ENCODE data around the gene CST6.
"Not testable (repeated sequence)": the region's sequence is repeated elsewhere in the genome, so short reads cannot be mapped to it uniquely, and the experiment has no call there.

Gene CST6

DNA sequence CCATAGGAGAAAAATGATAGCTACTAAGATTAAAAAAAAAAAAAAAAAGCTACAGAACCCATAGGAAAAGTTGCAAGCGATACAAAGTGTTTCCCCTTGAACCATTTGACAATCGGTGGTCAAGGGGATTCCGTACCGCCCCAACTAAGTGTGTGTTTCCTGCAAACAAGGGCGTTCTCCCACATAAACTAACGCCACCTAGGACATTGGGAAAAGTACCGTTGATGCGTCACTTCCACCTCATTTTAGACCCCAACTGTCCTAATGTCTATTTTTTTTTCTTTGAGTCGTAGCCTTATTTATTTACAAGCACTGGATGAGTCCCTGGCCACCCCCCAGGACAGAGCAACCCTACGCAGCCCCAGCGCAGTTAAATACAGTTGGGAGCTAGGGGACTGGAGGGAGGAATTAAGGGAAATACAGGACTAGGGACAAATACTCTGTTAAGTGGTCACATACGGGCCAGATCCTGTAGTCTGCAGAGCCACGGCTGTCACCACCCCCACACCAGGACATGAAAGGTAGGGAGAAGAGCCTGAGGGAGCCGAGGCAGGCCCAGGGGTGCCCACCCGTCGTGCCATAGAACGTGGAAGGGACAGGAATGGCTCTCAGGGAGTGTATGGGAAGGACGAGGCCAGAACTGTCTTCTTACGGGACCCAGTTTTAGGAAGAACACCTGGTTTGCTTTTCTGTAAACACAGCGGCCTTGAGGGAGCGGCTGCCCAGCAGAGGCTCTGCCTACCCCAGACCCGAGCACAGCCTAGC, 28.8 kb upstream of the CST6 start:
- DNase-seq (ENCODE audit: low read depth) = no peak
- no peak overlapping the region for H3K4me3 ChIP-seq (ENCODE audit: low read depth, low read length)

DNA sequence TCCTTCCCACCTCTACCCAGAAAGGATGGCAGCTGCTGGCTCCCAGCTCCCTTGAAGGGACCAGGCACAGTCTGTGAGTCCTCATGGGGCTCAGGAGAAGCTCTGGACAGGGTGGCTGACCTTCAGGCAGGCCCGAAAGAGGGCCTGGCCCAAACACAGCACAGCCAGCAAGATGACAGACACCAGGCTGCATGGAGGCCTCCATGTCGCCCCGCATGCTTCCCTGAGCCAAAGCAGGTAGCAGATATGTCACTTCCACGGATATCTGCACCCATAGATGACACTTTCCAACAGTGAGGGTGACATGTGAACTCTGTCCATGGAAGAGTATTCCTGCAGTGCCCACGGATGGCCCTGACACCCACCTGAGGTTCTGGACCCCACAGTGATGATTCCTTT, 28.2 kb upstream of the CST6 start:
- no peak overlapping the region for H3K4me3 ChIP-seq (ENCODE audit: low read depth, low read length)

DNA sequence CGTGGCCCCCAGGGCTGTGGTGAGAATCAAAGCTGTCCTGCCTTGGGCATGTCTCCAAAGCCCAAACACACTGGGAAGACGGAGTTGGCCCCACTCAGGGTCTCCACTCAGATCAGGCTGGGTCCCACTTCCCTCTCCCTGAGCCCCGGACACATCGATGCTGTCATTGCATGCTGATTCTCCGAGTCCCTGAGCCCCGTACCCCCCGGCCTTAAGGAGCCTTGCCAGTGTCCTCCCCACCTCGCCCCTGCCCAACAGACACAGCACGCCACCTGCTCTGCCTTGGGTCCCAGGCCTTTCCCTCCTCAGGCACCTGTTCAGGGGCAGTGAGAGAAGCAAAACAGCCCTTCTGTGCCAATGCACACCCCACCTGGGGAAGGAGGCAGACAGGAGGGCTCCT, 24.5 kb upstream of the CST6 start:
- no peak overlapping the region for H3K4me3 ChIP-seq (ENCODE audit: low read depth, low read length)
- no peak for DNase-seq (ENCODE audit: low read depth)

More for the DNA sequence above, 28.2 kb upstream of the CST6 start:
- DNase-seq (ENCODE audit: low read depth) = no peak

DNA sequence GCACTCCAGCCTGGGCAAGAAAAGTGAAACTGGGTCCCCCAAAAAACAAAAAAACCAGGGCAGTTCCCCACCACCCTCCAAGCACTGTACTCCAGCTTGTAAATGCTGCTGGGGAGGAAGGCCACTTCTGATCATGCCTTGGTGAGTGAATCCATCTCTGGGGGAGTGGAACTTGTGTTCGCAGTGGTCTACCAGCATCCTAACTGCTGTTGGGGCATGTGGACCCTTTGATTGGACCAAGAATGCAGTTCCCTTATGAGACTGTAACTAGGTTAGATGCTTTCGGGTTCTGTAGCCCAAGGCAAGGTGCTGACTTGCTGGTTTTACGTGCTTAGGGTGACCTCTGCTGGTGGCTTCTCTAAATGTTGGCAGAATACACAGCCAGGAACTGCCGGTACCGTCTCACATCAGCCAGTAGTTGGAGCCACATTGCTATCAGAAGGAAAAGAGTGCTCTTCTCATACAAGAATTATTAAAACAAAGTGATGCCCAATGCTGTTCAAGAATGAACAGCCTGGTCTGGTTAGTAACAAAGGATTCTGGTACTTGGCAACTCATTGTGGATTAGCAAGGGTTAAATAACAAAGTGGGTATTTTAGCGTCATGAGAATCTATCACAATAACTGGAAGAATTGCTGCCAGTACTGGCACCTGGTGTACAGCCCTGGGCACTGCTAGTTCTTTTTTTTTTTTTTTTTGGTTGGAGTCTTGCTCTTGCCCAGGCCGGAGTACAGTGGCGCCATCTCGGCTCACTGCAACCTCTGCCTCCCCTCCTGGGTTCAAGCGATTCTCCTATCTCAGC, 22.8 kb upstream of the CST6 start:
- peak; percentile 72 for DNase-seq (ENCODE audit: low read depth)
- H3K4me3 ChIP-seq (ENCODE audit: low read depth, low read length) = no peak overlapping the region

DNA sequence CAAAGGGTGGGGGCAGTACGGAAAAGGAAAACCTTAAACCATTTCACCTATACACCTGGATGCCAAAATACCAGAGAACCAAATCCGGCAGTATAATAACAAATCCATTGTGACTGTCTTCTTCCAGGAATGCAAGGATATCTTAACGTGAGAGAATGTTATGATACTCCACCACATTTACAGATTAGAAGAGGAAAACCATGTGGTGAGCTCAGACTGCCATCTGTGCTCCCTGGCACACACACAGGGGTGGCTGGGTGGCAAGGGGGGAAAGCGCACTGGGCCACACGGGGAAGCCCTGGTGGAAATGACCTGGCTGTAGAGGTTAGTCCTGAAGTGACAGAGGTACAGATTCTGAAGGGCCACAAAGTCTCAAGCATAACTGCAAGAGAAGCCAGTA, 19.8 kb upstream of the CST6 start:
- DNase-seq (ENCODE audit: low read depth) = no peak
- no peak overlapping the region for H3K4me3 ChIP-seq (ENCODE audit: low read depth, low read length)

DNA sequence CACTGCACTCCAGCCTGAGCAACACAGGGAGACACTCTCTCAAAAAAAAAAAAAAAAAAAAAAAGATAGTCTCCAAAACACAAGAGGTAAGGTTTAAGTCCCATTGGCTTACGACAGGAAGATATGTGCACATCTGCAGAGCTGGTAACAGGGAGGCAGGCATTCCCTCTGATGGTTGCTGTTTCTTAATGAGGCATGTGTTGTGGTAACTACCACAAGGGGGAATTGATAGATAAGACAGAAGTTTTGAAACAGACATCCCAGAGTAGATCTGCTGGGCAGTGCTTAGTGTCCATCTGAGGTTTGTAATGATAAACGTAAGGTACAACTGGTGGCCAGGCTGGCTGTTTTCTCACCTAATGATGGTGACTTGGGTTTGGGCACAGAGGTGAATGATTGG, 14.5 kb upstream of the CST6 start:
- no peak overlapping the region for H3K4me3 ChIP-seq (ENCODE audit: low read depth, low read length)
- no peak for DNase-seq (ENCODE audit: low read depth)

DNA sequence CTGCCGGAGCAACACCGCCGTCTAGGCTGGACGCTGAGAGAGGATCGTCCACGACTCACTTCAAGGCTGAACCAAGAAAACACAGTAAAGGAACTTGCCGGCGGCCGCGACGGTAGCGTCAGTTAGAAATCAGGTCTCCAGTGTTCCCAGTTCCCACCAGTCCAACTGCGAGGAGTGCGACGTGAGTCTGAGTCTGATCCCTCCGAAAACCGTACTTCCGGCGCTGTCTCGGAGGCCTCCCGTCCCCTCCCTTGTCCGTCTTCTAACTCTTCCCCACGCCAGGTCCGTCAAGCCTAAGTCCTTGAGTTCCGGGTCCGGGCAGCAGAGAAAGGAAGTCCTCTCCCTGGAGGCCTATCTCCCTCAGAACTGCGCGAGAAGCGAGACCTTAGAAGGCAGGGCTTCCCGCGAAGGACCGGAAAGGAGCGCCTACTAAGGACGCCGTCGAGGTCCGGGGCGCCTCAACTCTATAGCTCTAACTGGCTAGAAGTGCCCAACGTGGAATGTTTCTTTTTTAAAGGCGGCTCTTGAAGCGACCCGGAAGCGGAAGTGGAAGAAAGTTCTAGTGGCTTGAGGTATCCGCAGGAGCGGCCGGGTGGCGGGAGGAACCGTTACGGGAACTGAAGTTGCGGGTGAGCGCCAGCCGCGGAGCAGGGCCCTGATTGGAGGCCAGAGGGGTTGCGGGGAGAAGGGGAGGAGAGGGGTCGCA, 9.7 kb upstream of the CST6 start, which contains the start of the genes BANF1 and EIF1AD:
Gene BANF1 (plus strand): TSS at position 562 of the 706 bp plus-strand sequence. CDS start 748 bp downstream, outside the sequence.
Gene EIF1AD (minus strand): TSS at position 216 of the 706 bp plus-strand sequence. CDS start 1,768 bp downstream, outside the sequence.
- peak within 1 kb of the TSS; percentile 83 for H3K4me3 ChIP-seq (ENCODE audit: low read depth, low read length)
- peak; percentile 95 for DNase-seq (ENCODE audit: low read depth)

DNA sequence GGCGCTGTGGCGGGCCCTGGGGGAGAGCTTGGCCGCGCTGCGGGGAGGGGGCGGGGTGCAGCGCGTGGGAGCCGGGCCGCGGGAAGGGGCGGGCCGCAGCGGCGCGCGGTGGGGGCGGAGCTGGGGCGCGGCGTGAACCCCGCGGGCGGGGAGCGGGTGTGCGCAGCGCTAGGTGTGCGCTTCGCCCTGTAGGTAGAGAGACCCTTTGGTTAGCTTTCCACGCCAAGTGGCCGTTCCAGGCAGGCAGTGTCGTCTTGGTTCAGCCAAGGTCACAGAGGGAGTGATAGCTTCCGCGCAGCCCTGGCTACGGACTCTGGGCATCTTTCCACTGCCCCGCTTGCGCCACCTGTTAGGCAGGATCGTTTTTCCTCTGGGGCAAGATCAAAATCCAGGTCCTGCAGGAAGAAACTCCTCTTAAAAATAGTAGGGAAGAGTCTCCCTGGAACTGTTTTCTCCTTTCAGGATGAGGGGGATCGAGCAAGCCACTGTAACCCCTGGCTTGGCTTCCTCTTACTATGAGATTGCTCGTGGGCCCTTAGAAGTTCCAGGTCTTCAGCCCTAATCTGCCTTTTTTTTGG, 9.1 kb upstream of the CST6 start:
- DNase-seq (ENCODE audit: low read depth) = no peak
- H3K4me3 ChIP-seq (ENCODE audit: low read depth, low read length) = peak overlapping the region; percentile 83

DNA sequence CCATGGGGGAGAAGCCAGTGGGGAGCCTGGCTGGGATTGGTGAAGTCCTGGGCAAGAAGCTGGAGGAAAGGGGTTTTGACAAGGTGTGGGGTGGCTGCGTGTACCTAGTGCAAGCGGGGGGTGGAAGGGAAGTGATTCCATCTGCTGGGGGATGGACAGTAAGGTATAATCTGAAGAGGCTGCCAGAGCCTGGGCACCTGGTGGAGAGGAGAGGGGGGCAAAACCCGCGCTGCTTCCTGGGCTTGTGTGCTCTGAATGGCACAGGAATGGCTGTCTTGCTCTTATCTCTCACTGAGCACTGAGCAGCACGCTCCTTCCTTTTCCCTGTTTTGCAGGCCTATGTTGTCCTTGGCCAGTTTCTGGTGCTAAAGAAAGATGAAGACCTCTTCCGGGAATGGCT, 8.5 kb upstream of the CST6 start:
- peak overlapping the region; percentile 83 for H3K4me3 ChIP-seq (ENCODE audit: low read depth, low read length)
- DNase-seq (ENCODE audit: low read depth) = no peak

DNA sequence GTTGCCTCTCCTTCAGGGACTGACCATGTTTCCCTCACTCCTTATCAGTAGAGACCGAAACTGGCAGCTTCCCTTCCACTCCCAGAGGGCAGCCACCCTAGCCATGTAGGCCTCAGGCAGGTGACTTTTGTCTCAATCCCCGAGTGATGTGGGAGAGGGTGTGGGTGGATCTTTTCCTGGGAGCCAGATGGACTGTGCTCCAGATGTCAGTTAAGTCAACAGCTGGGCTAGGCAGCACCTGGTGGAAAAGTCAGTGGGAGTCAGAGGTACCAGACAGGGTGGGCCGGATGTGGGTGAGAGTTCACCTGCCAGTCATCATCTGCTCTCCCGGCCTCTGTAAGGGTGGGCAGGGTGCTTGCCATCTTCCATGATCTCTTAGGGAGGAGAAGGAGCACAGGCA, 7.6 kb upstream of the CST6 start:
- DNase-seq (ENCODE audit: low read depth) = no peak
- H3K4me3 ChIP-seq (ENCODE audit: low read depth, low read length) = no peak overlapping the region

DNA sequence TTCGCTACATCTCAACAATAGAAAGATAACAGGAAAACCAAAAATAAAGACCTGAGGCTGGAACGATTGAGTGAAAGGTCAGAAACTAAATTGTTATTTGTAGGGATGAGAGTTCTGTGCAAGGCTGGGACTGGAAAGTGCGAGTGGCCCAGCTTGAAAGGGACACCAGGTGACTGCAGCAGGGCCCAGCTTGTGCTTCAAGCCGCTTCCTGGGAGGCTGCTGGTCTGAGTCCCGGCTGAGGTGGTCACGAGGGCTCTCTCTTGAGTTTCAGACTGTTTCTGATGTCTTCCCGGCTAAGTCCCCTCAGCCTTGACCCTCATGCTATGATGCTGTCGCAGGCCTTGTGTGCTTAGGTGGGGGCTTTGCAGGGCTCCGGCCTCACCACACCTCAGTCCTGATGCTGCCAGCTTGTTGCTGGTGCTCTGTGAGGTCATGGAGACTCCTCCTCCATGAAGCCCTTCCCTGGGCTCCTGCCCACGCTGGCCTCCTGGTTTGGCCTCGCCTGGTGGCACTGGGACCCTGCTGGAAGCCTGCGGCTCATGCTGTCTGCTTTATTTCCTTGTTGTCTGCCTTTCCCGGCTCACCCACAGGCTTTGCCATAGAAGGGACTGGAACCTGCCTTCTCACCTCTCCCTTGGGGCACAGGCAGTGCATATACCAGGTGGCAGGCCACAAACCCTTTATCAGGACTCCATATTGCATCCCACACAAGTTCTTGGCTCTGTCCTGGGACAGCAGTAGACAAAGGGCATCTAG, 5.5 kb upstream of the CST6 start:
- H3K4me3 ChIP-seq (ENCODE audit: low read depth, low read length) = no peak overlapping the region
- no peak for DNase-seq (ENCODE audit: low read depth)

DNA sequence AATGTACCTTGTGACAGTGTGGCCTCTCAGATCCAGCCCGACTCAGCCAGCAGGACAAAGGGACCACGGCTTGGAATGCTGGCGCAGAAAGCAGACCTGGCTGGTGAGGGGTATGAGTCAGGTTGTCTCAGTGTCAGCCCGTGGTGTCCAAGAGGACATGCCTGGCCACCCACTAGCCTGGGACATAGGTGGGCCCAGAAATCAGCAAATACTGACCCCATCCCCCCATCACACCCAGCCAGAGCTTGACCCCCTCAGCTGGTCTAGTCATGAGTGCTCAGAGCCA, 5.0 kb upstream of the CST6 start:
- H3K4me3 ChIP-seq (ENCODE audit: low read depth, low read length) = no peak overlapping the region

DNA sequence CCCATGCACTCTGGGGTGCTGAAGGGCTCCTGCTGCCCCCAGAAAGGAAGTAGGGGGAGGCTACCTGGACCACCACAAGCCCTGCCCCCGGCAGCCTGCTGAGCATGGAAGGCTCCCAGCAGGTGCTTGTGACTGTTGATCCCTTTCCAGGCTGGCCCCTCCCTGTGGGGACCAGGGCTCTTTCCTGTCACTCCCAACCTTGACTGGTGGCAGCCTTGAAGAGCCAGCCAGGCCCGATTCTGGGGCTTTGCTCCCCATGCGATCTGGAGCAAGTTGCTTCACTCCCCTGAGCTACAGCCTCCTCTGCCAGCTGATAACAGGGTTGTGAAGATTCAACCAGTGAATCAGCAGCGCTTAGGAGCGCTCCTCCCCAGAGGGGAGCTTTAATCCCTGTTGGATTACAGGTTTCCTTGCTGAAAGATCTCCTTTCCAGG, 4.6 kb upstream of the CST6 start:
- no peak overlapping the region for H3K4me3 ChIP-seq (ENCODE audit: low read depth, low read length)
- no peak for DNase-seq (ENCODE audit: low read depth)

More for the DNA sequence above, 5.0 kb upstream of the CST6 start:
- DNase-seq (ENCODE audit: low read depth) = no peak

DNA sequence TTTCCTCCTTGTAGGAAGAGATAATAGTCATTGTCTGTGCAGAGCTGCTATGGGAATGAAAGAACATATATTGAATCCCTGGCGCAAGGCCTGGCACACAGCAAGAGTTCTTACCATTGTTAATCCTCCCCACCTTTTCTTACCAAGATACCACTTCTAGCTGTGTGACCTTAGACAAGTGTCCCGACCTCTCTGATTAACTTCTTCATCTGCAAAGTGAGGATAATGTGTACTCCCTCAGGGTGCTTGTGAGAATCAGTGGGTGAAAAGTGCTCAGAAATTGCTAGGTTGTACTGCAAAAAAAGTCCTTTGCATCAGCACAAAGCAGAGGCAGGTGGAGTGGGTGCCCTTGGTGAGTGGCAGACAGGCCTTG, 3.7 kb upstream of the CST6 start:
- no peak overlapping the region for H3K4me3 ChIP-seq (ENCODE audit: low read depth, low read length)
- no peak for DNase-seq (ENCODE audit: low read depth)

DNA sequence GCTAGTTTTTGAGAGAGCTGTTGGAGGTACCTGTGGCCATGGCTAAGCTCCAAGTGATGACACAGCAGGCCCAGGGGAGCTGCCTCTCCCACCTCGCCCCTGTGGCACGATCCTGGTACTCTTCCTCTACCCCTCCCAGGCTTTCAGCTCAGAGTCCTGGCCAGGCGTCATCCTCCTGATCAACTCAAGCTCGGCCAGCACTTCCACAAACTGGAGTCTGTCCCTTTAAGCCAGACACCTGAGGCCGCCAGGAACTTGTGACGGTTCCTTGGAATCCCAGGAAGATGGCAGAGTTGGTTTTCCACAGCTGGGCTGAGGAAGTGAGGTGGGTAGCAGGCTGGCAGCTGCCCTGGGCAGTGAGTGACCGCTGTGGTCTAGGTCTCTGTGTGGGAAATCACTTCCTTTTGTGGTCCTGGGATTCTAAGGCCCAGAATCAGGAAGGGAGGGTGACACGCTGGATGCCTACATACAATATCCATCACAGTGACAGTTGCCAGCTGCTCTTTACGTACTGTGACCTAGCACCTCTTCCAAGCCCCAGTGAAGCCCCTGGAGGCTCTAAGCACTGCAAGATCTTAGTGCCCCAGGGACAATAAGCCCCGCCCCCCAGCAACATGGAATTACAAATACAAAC, 3.2 kb upstream of the CST6 start:
- no peak for DNase-seq (ENCODE audit: low read depth)
- H3K4me3 ChIP-seq (ENCODE audit: low read depth, low read length) = no peak overlapping the region

DNA sequence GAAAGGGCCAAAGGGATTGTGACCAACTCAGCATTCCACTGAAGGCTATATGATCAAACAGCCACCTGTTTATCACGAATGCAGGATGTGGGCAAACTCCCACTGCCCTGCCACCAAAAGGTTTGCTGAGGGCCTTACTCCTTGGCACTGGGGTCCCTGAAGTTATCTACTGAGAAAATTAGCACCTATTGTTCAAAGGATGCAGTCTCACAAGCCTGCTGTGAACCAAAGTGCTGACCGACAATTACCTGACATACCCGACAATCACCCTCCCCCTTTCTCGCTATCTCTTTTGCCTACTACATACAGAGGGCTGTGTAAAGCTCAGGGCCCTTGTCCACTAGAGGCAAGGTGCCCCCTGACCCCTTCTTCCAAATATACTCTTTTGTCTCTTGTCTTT, 1.8 kb upstream of the CST6 start:
- not testable (repeated sequence) for DNase-seq (ENCODE audit: low read depth); H3K4me3 ChIP-seq (ENCODE audit: low read depth, low read length)

DNA sequence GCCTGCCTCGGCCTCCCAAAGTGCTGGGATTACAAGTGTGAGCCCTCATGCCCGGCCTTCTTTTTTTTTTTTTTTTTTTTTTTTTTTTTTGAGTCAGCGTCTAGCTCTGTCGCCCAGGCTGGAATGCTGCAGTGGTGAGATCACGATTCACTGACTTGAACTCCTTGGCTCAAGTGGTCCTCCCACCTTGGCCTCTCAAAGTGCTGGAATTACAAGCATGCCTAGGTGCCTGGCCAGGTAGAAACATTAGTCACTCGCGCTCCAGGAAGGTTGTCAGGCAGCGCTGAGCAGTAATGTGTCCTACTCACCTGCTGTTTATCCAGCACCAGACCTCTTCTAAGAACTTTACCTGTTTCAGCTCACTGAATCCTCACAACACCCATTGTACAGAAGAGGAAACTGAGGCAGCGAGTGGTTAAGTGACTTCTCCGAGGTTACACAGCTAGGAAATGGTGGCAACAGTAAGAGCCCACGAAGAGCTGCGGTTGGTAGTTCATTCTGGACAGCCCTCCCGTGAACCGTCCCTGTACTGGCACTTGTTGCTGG, 496 bp upstream of the CST6 start:
- DNase-seq (ENCODE audit: low read depth) = no peak
- H3K4me3 ChIP-seq (ENCODE audit: low read depth, low read length) = no peak overlapping the region

DNA sequence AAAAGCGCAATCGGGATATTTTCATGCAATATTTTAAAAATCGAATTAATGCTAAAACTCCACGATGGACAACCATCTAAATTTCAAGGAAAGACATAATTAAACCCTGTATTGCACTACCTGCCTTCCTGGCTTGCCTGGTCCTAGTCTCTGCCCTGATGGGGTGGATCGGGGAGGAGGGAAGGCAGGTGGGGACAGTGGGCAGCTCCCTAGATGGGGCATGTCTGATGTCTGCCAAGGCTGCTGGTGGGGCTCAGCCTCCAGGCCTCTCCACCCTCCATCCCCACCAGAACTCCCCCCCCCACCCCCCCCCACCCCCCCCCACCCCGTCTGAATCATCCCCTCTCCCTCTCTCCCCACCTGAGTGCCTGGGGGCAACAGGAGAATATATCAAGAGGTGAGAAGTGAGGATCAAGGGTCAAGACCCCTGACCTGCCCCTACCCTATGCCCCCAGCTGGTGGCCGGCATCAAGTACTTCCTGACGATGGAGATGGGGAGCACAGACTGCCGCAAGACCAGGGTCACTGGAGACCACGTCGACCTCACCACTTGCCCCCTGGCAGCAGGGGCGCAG, 650 bp downstream of the CST6 start:
- DNase-seq (ENCODE audit: low read depth) = no peak
- no peak overlapping the region for H3K4me3 ChIP-seq (ENCODE audit: low read depth, low read length)
